ENCODE measurements around the gene DHRS9. TPM values are rescaled to one million over a fixed set of nuclear protein-coding genes. Genes with fewer than 3 reads are reported as not detected.
"Not testable (repeated sequence)": the region's sequence is repeated elsewhere in the genome, so short reads cannot be mapped to it uniquely, and the experiment has no call there.

Gene DHRS9
- total RNA-seq, 1 experiment from 2014 or later = not detected

GRCh38 chr2:169119123-169119760, 49.9 kb downstream of the DHRS9 start:
- DNase-seq = no peak
- Histone ChIP-seq H3K36me3 (no peaks in the 10 kb centered on the region), H3K4me3 (no peak overlapping the region), H3K9me3 (replicated peaks) (no peaks in the 10 kb centered on the region), H3K4me1 (no peaks in the 10 kb centered on the region), H3K27ac (no peak overlapping the region), H3K27me3 (no peaks in the 10 kb centered on the region)

GRCh38 chr2:169119851-169120250, 50.5 kb downstream of the DHRS9 start:
- no peaks in the 10 kb centered on the region for H3K9me3 ChIP-seq (replicated peaks)
- no peak overlapping the region for H3K4me3 ChIP-seq

DNA sequence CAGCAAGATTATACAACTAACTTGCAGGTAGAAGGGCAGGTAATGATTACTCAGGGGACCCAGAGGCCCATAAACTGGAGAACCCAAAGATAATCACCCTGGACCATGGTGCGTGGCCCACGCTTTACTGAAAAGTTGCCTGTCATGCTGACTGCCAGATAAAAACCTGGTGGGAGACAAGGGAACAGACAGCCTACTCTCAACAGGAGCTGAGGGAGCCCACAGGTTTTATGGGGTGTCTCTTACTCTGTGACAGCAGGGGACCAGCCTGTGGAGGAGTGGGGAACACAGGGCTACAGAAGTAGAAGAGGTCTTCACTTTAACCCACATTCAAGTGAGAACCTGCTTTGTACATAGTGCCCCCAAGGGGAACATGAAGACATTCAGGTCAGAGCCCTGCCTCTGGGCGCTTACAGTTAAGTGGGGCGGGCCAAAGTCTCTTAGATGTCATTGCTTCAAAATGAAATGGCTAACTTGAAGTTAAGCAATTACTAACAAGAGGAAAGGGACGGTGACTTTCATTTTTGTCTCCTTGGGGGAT, 60.4 kb downstream of the DHRS9 start:
- Histone ChIP-seq H3K4me3 (no peak overlapping the region), H3K27ac (no peak overlapping the region), H3K9me3 (replicated peaks) (no peaks in the 10 kb centered on the region), H3K36me3 (no peaks in the 10 kb centered on the region), H3K27me3 (no peaks in the 10 kb centered on the region), H3K4me1 (no peaks in the 10 kb centered on the region)
- no peak for DNase-seq

More at GRCh38 chr2:169119851-169120250, 50.5 kb downstream of the DHRS9 start:
- no peak overlapping the region for H3K27ac ChIP-seq
- no peaks in the 10 kb centered on the region for H3K4me1 ChIP-seq
- DNase-seq = no peak
- H3K27me3 ChIP-seq = no peaks in the 10 kb centered on the region
- no peaks in the 10 kb centered on the region for H3K36me3 ChIP-seq

DNA sequence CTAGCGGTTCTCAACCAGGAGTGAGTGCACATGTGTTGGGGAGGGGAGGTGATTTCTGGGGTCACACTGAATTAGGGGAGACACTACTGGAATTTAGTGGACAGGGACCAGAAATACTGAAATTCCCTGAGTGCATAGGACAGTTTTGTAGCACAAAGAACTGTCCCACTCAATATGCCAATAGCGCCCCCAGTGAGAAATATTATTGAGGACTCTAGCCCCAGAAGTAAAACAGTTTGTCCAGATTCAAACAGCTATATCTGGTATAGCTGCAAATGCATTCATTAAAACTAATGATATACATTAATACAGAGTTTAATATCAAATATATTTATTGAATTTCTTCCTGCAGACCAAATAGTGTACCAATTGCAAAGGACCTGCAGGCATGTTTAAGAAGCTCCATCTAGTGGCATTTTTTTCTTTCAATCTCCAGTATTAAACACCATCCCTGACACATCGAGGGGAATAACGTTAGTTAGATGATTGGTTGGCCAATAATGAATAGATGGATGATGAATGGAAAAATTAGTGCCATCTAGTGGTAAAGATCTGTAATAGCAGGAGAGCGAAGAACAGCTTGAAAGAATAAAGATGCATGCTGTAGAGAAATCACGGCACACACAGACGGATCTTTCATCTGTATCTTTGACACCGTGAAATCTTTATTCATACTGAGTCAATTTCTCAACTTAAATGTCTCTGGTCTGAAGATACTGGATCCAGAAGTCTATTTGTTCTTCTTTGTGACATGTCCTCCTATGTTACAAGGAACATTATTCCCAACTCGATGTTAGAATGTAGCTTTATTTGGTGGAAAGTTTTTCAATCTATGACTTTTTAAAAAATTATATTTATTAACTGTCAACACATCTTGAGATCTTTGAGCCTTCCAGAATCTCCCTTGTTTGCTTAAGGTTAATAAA, 62.5 kb downstream of the DHRS9 start:
- no peaks in the 10 kb centered on the region for H3K36me3 ChIP-seq
- DNase-seq = peak in 1 of 2 experiments; percentile 52

DNA sequence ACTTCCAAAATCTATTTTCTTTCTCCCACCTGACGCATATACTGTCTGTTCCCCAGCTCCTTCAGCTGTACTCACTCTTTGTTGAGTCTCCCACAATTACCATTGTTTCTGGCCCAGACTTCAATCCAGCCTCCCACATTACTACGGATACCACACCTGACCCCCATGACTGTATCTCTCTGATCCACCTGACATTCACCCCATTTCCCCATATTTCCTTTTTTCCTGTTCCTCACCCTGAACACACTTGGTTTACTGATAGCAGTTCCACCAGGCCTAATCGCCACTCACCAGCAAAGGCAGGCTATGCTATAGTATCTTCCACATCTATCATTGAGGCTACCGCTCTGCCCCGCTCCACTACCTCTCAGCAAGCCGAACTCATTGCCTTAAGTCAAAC, 64.9 kb downstream of the DHRS9 start:
- not testable (repeated sequence) for H3K4me3 ChIP-seq; H3K36me3 ChIP-seq; DNase-seq; H3K27ac ChIP-seq; H3K9me3 ChIP-seq (replicated peaks); H3K27me3 ChIP-seq; H3K4me1 ChIP-seq

More for the DNA sequence above, 62.5 kb downstream of the DHRS9 start:
- H3K4me1 ChIP-seq = no peaks in the 10 kb centered on the region
- no peaks in the 10 kb centered on the region for H3K9me3 ChIP-seq (replicated peaks)
- no peak overlapping the region for H3K27ac ChIP-seq
- H3K4me3 ChIP-seq = no peak overlapping the region
- no peaks in the 10 kb centered on the region for H3K27me3 ChIP-seq

DNA sequence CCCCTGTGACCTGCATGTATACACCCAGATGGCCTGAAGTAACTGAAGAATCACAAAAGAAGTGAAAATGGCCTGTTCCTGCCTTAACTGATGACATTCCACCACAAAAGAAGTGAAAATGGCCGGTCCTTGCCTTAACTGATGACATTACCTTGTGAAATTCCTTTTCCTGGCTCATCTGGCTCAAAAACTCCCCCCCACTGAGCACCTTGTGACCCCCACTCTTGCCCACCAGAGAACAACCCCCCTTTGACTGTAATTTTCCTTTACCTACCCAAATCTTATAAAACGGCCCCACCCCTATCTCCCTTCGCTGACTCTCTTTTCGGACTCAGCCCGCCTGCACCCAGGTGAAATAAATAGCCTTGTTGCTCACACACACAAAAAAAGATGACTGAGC, 67.1 kb downstream of the DHRS9 start:
- H3K27ac ChIP-seq; H3K9me3 ChIP-seq (replicated peaks); H3K4me3 ChIP-seq; H3K27me3 ChIP-seq; H3K36me3 ChIP-seq; DNase-seq; H3K4me1 ChIP-seq: not testable (repeated sequence)

GRCh38 chr2:169136885-169137534, 67.6 kb downstream of the DHRS9 start:
- DNase-seq = no peak

GRCh38 chr2:169137924-169138323, 68.6 kb downstream of the DHRS9 start:
- no peak overlapping the region for H3K4me3 ChIP-seq
- H3K36me3 ChIP-seq = no peaks in the 10 kb centered on the region
- no peaks in the 10 kb centered on the region for H3K9me3 ChIP-seq (replicated peaks)
- no peaks in the 10 kb centered on the region for H3K4me1 ChIP-seq
- no peak for DNase-seq
- H3K27ac ChIP-seq = no peak overlapping the region
- no peaks in the 10 kb centered on the region for H3K27me3 ChIP-seq

More at GRCh38 chr2:169136885-169137534, 67.6 kb downstream of the DHRS9 start:
- Histone ChIP-seq H3K27me3 (no peaks in the 10 kb centered on the region), H3K4me3 (no peak overlapping the region), H3K9me3 (replicated peaks) (no peaks in the 10 kb centered on the region), H3K36me3 (no peaks in the 10 kb centered on the region), H3K27ac (no peak overlapping the region), H3K4me1 (no peaks in the 10 kb centered on the region)

GRCh38 chr2:169139145-169139544, 69.8 kb downstream of the DHRS9 start:
- Histone ChIP-seq H3K4me3 (no peak overlapping the region), H3K27me3 (no peaks in the 10 kb centered on the region), H3K27ac (no peak overlapping the region), H3K9me3 (replicated peaks) (no peaks in the 10 kb centered on the region), H3K36me3 (no peaks in the 10 kb centered on the region), H3K4me1 (no peaks in the 10 kb centered on the region)
- no peak for DNase-seq

DNA sequence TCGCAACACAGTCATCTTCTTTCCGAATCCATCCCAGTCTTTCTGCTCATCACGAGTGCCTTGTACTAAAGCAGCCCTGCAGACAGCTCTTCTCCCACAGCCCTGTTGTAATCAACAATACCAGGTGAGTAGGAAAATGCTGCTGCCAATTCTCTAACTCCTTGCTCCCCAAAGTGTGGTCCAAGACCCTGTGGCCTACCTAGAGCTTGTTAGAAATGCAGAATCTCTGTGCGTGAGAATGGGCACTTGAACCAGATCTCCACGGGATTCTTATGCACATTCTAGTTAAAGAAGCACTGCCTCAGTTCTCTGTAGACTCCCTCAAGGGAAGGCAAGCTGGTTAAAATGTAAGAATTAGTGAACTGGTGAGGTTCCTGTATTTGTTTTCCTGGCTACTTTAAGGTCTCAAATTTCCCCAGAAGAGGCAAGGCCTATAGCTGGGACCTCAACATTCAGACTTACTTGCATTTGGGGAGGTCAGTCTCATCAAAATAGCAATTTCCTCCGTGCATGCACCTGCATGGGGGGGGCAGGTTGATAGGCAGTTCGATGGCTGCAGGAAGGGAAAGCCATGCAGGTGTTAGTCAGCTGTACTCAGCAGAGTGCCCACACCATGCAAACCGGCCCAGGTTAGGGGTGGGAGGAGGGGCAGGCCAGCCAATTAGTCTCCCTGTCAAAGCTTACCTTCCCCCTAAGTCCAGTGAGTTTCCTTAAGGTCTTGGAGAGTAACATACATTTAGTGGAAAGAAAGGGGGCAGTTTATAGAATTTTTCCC, 70.8 kb downstream of the DHRS9 start:
- Histone ChIP-seq H3K27me3 (no peaks in the 10 kb centered on the region), H3K4me1 (no peaks in the 10 kb centered on the region), H3K27ac (no peak overlapping the region)

DNA sequence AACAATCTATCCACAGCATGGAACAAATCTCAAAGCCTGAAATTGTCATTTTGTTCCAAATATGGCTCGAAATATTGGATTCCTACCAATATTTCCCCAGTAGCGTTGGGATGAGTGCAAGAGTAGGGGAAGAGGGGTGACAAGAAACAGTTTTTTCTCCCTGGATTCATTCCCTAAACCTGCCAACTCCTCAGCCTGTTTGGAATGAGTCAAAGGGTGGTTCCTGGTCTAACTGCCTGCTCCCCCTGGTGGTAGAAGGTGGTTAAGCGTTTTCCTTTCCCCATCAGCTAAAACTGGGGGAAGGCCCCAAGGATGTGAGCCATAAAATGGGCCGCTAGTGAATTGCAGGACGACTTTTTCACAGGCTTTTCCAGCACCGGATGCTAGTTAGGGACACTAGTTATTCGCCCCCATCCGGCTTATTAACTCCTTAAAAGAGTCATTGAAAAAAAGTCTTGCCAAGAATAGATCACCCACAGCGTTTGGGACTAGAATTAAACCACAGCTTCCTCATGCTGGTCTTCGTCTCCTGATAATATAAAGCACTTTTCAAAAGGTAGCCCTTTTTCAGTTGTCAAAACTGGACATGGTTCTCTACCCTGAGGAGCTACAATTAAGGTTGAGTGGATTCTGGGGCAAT, 72.5 kb downstream of the DHRS9 start:
- H3K4me1 ChIP-seq = no peaks in the 10 kb centered on the region
- no peak overlapping the region for H3K27ac ChIP-seq
- H3K27me3 ChIP-seq = no peaks in the 10 kb centered on the region
- H3K4me3 ChIP-seq = no peak overlapping the region
- H3K9me3 ChIP-seq (replicated peaks) = no peaks in the 10 kb centered on the region
- H3K36me3 ChIP-seq = no peaks in the 10 kb centered on the region
- DNase-seq = peak; percentile 32 to 75

More for the DNA sequence above, 70.8 kb downstream of the DHRS9 start:
- no peak overlapping the region for H3K4me3 ChIP-seq
- no peaks in the 10 kb centered on the region for H3K9me3 ChIP-seq (replicated peaks)
- no peaks in the 10 kb centered on the region for H3K36me3 ChIP-seq
- DNase-seq = no peak

DNA sequence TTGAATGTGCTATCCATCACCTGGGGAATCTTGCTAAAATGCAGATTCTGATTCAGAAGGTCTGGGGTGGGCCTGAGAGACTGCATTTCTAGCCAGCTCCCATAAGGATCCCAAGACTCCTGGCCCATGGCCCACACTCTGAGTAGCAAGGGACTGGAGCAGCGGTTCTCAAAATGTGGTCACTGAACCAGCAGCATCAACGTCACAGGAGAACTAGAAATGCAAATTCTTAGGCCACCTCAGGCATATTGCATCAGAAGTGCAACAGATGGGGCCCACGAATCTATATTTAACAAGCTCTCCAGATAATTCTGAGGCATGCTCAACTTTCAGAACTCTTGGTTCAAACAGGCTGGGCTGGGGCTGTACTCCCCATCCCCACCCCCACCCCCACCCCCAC, 74.6 kb downstream of the DHRS9 start:
- Histone ChIP-seq H3K4me3 (no peak overlapping the region), H3K9me3 (replicated peaks) (no peaks in the 10 kb centered on the region), H3K27ac (no peak overlapping the region), H3K4me1 (no peaks in the 10 kb centered on the region), H3K27me3 (no peaks in the 10 kb centered on the region), H3K36me3 (no peaks in the 10 kb centered on the region)
- DNase-seq = no peak
